Measurements from ENCODE around the gene TAF11L6.
"Not testable (repeated sequence)": the region's sequence is repeated elsewhere in the genome, so short reads cannot be mapped to it uniquely, and the experiment has no call there.

TAF11L6 gene

GRCh38 chr5:17528369-17528768, at the start of gene TAF11L6:
Gene TAF11L6, plus strand, starts transcription at chr5:17528669.
- H3K4me1 Mint-ChIP-seq; H3K9me3 Mint-ChIP-seq; H3K36me3 Mint-ChIP-seq; H3K4me3 Mint-ChIP-seq; H3K27ac Mint-ChIP-seq; DNase-seq; H3K27me3 Mint-ChIP-seq; ATAC-seq (replicated peaks): not testable (repeated sequence)

- peaks cover 8 to 18% of the 10 kb centered on the region in 2 donors for H3K4me1 Mint-ChIP-seq
- H3K36me3 Mint-ChIP-seq = no peaks in the 10 kb centered on the region
- no peaks in the 10 kb centered on the region for H3K9me3 Mint-ChIP-seq
- no peak overlapping the region for H3K4me3 Mint-ChIP-seq
- DNase-seq = no peak
- H3K27me3 Mint-ChIP-seq = peaks cover 0 to 4% of the 10 kb centered on the region in 2 donors
- no peak overlapping the region for H3K27ac Mint-ChIP-seq
- no peak for ATAC-seq (replicated peaks)
These were observed 47.1 kb upstream of the TAF11L6 start for GRCh38 chr5:17481378-17481777.

DNA sequence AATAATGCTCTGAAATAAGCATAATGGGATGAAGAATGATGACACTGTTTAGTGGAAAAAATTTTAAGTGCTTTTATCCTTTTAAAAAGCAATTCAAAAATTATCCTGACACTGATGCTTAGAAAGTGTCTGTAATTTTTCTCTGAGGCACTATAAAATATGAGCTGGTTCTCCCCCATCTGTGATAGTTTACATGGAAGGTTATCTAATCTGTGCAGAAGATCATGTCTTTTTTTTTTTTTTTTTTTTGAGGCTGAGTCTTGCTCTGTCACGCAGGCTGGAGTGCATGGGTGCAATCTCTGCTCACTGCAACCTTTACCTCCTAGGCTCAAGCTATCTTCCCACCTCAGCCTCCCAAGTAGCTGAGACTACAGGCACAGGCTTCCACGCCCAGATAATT, 45.7 kb upstream of the TAF11L6 start:
- H3K9me3 Mint-ChIP-seq = no peaks in the 10 kb centered on the region
- no peak for ATAC-seq (replicated peaks)

DNA sequence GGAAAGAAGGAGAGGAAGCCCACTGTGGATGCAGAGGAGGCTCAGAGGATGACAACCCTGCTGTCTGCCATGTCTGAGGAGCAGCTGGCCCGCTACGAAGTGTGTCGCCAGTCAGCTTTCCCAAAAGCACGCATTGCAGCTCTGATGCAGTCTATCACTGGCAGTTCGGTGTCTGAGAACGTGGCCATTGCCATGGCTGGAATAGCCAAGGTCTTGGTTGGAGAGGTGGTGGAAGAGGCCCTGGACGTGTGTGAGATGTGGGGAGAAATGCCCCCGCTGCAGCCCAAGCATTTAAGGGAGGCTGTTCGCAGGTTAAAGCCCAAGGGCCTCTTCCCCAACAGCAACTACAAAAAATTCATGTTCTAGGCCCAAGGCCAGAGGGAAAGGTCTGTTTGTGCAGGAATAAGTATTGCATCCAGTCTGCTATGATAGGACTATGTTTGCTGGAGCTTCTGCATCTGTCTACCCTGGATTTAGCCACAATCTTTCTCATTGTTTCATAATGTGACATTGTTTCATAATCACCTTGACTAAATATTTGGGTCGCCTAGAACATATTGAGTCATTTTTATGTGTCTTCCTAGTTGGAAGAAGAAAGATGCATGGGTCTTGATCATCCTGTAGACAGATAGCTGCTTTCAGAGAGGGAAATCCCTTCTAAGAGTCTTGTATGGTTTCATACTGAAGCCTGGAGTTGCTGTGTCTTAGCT, 41.9 kb upstream of the TAF11L6 start:
- peaks cover 4 to 10% of the 10 kb centered on the region in 2 donors for H3K4me1 Mint-ChIP-seq
- H3K4me3 Mint-ChIP-seq; H3K36me3 Mint-ChIP-seq; H3K9me3 Mint-ChIP-seq; H3K27me3 Mint-ChIP-seq; DNase-seq; ATAC-seq (replicated peaks); H3K27ac Mint-ChIP-seq: not testable (repeated sequence)

More for the DNA sequence above, 45.7 kb upstream of the TAF11L6 start:
- no peak overlapping the region for H3K27ac Mint-ChIP-seq
- peaks cover 7 to 11% of the 10 kb centered on the region in 2 donors for H3K4me1 Mint-ChIP-seq
- H3K36me3 Mint-ChIP-seq = no peaks in the 10 kb centered on the region
- no peak for DNase-seq
- H3K4me3 Mint-ChIP-seq = no peak overlapping the region
- peaks cover 0 to 5% of the 10 kb centered on the region in 2 donors for H3K27me3 Mint-ChIP-seq

DNA sequence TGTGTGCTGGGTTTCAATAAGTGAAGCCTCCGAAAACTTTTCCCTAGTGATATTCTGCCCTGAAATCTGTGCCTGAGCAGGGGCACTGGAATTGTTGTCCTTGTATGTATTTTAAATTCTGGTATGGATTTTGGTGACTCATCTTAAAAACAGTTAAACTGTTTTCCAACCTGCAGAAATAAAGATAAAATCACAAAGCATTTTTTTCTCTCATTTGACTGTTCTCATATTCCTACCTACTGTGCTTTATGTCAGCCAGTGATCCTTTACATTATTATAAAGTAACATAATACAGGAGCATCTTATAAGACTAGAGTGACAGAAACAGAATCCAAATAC, 41.3 kb upstream of the TAF11L6 start:
- Mint-ChIP-seq H3K4me3 (no peak overlapping the region), H3K4me1 (peaks cover 4 to 7% of the 10 kb centered on the region in 2 donors), H3K27ac (no peak overlapping the region), H3K9me3 (no peaks in the 10 kb centered on the region), H3K27me3 (peaks cover 0 to 9% of the 10 kb centered on the region in 2 donors), H3K36me3 (peaks cover 0 to 2% of the 10 kb centered on the region in 2 donors)
- ATAC-seq (replicated peaks) (no peak), DNase-seq (no peak)

GRCh38 chr5:17491257-17491656, 37.2 kb upstream of the TAF11L6 start:
- not testable (repeated sequence) for H3K27me3 Mint-ChIP-seq; H3K4me1 Mint-ChIP-seq; H3K9me3 Mint-ChIP-seq; H3K4me3 Mint-ChIP-seq; H3K36me3 Mint-ChIP-seq; DNase-seq; H3K27ac Mint-ChIP-seq; ATAC-seq (replicated peaks)

- Mint-ChIP-seq H3K27ac (no peak overlapping the region), H3K4me1 (peaks cover 1 to 7% of the 10 kb centered on the region in 2 donors), H3K9me3 (peaks cover 0 to 5% of the 10 kb centered on the region in 2 donors), H3K27me3 (peaks cover 0 to 4% of the 10 kb centered on the region in 2 donors), H3K4me3 (no peak overlapping the region), H3K36me3 (peaks cover 0 to 3% of the 10 kb centered on the region in 2 donors)
- ATAC-seq (replicated peaks) (no peak), DNase-seq (no peak)
These were observed 35.7 kb upstream of the TAF11L6 start for GRCh38 chr5:17492770-17493169.

GRCh38 chr5:17497446-17497845, 31.0 kb upstream of the TAF11L6 start:
- H3K4me3 Mint-ChIP-seq = no peak overlapping the region
- H3K27ac Mint-ChIP-seq = no peak overlapping the region
- ATAC-seq (replicated peaks) (no peak), DNase-seq (no peak)
- H3K27me3 Mint-ChIP-seq = no peaks in the 10 kb centered on the region
- peaks cover 0 to 2% of the 10 kb centered on the region in 2 donors for H3K36me3 Mint-ChIP-seq
- peaks cover 0 to 7% of the 10 kb centered on the region in 2 donors for H3K9me3 Mint-ChIP-seq
- peaks cover 0 to 3% of the 10 kb centered on the region in 2 donors for H3K4me1 Mint-ChIP-seq

GRCh38 chr5:17497931-17498330, 30.5 kb upstream of the TAF11L6 start, which contains the start of gene TAF11L2:
Gene TAF11L2, plus strand, starts transcription at chr5:17498231.
- H3K9me3 Mint-ChIP-seq; H3K36me3 Mint-ChIP-seq; H3K4me3 Mint-ChIP-seq; H3K27ac Mint-ChIP-seq; DNase-seq; ATAC-seq (replicated peaks); H3K27me3 Mint-ChIP-seq; H3K4me1 Mint-ChIP-seq: not testable (repeated sequence)

GRCh38 chr5:17511775-17512325, 16.6 kb upstream of the TAF11L6 start:
- Mint-ChIP-seq H3K27ac (no peak overlapping the region), H3K36me3 (no peaks in the 10 kb centered on the region), H3K4me1 (peaks cover 0 to 2% of the 10 kb centered on the region in 2 donors), H3K27me3 (peaks cover 3 to 5% of the 10 kb centered on the region in 2 donors), H3K9me3 (peaks cover 0 to 2% of the 10 kb centered on the region in 2 donors), H3K4me3 (no peak overlapping the region)
- no peak for DNase-seq
- no peak for ATAC-seq (replicated peaks)

DNA sequence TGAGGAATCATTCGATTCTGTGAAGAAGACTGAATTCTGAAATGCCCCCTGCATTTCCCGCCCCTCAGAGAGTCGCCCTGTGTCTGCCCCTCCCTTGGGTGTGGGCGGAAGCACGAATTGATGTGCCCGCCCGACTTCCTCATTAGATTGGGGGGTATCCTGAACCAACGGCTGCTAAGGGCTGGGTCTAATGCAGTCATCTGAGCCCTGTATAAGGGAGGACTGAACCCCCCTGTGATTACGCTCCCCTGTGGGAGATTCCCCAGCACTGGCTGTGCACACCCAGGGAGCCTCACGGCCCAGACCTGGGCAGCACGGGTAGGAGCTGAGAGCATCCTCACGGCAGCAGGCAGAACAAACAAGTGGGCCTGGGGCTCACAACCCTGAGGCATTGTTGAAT, 10.9 kb upstream of the TAF11L6 start:
- H3K4me3 Mint-ChIP-seq; H3K9me3 Mint-ChIP-seq; H3K27ac Mint-ChIP-seq; H3K36me3 Mint-ChIP-seq; ATAC-seq (replicated peaks); H3K27me3 Mint-ChIP-seq; H3K4me1 Mint-ChIP-seq: not testable (repeated sequence)
- peak; percentile 14 for DNase-seq

DNA sequence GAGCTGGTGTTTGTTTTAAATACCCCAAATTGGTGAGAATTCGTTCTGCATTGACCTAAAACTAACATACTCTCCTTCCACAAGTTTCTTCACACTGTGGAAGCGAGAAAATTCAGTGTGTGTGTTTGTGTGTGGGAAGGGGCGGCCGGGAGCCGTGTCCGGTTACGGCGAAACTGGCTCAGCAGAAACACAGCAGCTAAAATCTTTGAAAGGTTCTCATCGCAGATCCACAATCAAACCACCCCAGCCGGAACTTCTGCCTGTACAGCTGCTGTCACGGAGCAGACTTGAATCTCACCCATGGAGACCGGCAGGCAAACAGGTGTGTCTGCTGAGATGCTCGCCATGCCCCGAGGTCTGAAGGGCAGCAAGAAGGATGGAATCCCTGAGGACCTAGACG, 10.4 kb upstream of the TAF11L6 start, which contains the start of gene TAF11L3:
TSS of gene TAF11L3 (plus strand) at position 301 of the 400 bp plus-strand sequence.
- H3K9me3 Mint-ChIP-seq; H3K4me3 Mint-ChIP-seq; H3K36me3 Mint-ChIP-seq; DNase-seq; ATAC-seq (replicated peaks); H3K27ac Mint-ChIP-seq; H3K4me1 Mint-ChIP-seq; H3K27me3 Mint-ChIP-seq: not testable (repeated sequence)

DNA sequence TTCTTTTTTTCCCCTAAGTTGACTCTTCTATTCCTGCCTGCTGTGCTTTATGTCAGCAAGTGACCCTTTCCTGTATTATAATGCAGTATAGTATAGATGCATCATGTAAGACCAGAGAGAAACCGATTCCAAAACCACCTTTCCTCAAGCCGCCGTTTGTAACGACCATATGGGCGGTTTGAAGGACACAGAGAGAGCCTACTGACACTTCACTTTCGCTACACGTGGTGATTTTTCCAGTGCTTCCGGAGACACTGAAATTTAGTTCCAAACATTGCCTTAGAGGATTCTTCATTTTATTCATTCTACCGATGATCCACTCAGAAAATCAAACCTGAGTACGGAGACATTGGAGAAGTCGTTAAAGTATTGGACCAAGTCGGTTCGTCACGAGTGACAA, 9.0 kb upstream of the TAF11L6 start:
- DNase-seq; H3K27ac Mint-ChIP-seq; H3K4me3 Mint-ChIP-seq; H3K27me3 Mint-ChIP-seq; H3K4me1 Mint-ChIP-seq; ATAC-seq (replicated peaks); H3K36me3 Mint-ChIP-seq; H3K9me3 Mint-ChIP-seq: not testable (repeated sequence)

DNA sequence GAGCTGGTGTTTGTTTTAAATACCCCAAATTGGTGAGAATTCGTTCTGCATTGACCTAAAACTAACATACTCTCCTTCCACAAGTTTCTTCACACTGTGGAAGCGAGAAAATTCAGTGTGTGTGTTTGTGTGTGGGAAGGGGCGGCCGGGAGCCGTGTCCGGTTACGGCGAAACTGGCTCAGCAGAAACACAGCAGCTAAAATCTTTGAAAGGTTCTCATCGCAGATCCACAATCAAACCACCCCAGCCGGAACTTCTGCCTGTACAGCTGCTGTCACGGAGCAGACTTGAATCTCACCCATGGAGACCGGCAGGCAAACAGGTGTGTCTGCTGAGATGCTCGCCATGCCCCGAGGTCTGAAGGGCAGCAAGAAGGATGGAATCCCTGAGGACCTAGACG, 7.0 kb upstream of the TAF11L6 start, which contains the start of gene TAF11L4:
TSS of gene TAF11L4 (plus strand) at position 301 of the 400 bp plus-strand sequence.
- not testable (repeated sequence) for ATAC-seq (replicated peaks); H3K27ac Mint-ChIP-seq; H3K9me3 Mint-ChIP-seq; H3K4me1 Mint-ChIP-seq; H3K4me3 Mint-ChIP-seq; DNase-seq; H3K27me3 Mint-ChIP-seq; H3K36me3 Mint-ChIP-seq

GRCh38 chr5:17524935-17525334, 3.5 kb upstream of the TAF11L6 start, which contains the start of gene TAF11L5:
Gene TAF11L5, plus strand, starts transcription at chr5:17525235.
- H3K4me1 Mint-ChIP-seq; H3K9me3 Mint-ChIP-seq; DNase-seq; H3K4me3 Mint-ChIP-seq; ATAC-seq (replicated peaks); H3K36me3 Mint-ChIP-seq; H3K27ac Mint-ChIP-seq; H3K27me3 Mint-ChIP-seq: not testable (repeated sequence)

Measured in stimulated activated naive B cell treated with anti-CD40 and anti-IgM and Interleukin-4, amounts not matched to agents 10 μg/mL and 1 μg/mL and 100 μg/mL, for 72 hours (primary cell).